GM23338 (cell line): ENCODE measurements around the gene VPS8. TPM values are rescaled to one million over a fixed set of nuclear protein-coding genes. Genes with fewer than 3 reads are reported as not detected.

Experiments
- ATAC-seq: fragments of 200-7000 bp; cut with Tn5 transposase; 3 replicates; pipeline ENCODE4 v1.9.1; 2020
- DNase-seq: peaks from one replicate; pipeline ENCODE4 v3.0.0-alpha.2; 2015; ENCODE audit warnings: low spot score
- H2AFZ ChIP-seq: fragments of 200-600 bp; sonication (generic); 2 replicates; pipeline ENCODE4 v1.8.0; 2016; ENCODE audit warnings: antibody characterized with exemption, mild to moderate bottlenecking, moderate library complexity
- H3F3A ChIP-seq: fragments of 200-600 bp; sonication (generic); replicated peaks from 2 replicates; pipeline ENCODE4 v1.8.0; 2017; ENCODE audit warnings: antibody characterized with exemption, mixed run types, low read depth
- H3K27ac ChIP-seq: fragments of 200-600 bp; sonication (generic); 2 replicates; pipeline ENCODE4 v1.6.1; 2016; ENCODE audit warnings: low read depth
- H3K27me3 ChIP-seq: fragments of 200-600 bp; sonication (generic); 2 replicates; pipeline ENCODE4 v1.8.0; 2016; ENCODE audit warnings: mild to moderate bottlenecking, mixed run types, moderate library complexity; ENCODE audit not compliant: insufficient read depth
- H3K36me3 ChIP-seq: fragments of 200-600 bp; sonication (generic); 2 replicates; pipeline ENCODE4 v1.8.0; 2016; ENCODE audit warnings: mild to moderate bottlenecking; ENCODE audit not compliant: insufficient read depth
- H3K4me1 ChIP-seq: fragments of 200-600 bp; sonication (generic); 2 replicates; pipeline ENCODE4 v1.8.0; 2016; ENCODE audit warnings: mild to moderate bottlenecking, moderate library complexity; ENCODE audit not compliant: insufficient read depth
- H3K4me2 ChIP-seq: fragments of 200-600 bp; sonication (generic); 2 replicates; pipeline ENCODE4 v1.7.1; 2017; ENCODE audit warnings: mixed run types
- H3K4me3 ChIP-seq: fragments of 200-600 bp; sonication (generic); 2 replicates; pipeline ENCODE4 v1.6.1; 2016; ENCODE audit warnings: mixed run types
- H3K79me2 ChIP-seq: fragments of 200-600 bp; sonication (generic); replicated peaks from 2 replicates; pipeline ENCODE4 v1.8.0; 2017; ENCODE audit warnings: mild to moderate bottlenecking; ENCODE audit not compliant: insufficient read depth
- H3K9me2 ChIP-seq: fragments of 200-600 bp; sonication (generic); 2 replicates; pipeline ENCODE4 v1.8.0; 2017; ENCODE audit not compliant: insufficient read depth
- H4K20me1 ChIP-seq: fragments of 200-600 bp; sonication (generic); replicated peaks from 2 replicates; pipeline ENCODE4 v1.8.0; 2017; ENCODE audit warnings: mild to moderate bottlenecking; ENCODE audit not compliant: insufficient read depth
- H3K27ac Mint-ChIP-seq: 2 replicates; pipeline ENCODE4 v1.8.0; 2020; ENCODE audit warnings: inconsistent platforms, mild to moderate bottlenecking, moderate library complexity, mixed read lengths
- H3K27me3 Mint-ChIP-seq: 3 replicates; pipeline ENCODE4 v1.8.0; 2022; ENCODE audit warnings: low read depth, mild to moderate bottlenecking, moderate library complexity, mixed read lengths, inconsistent platforms; ENCODE audit not compliant: insufficient read depth, poor library complexity
- H3K36me3 Mint-ChIP-seq: 3 replicates; pipeline ENCODE4 v1.8.0; 2021; ENCODE audit warnings: low read depth, mild to moderate bottlenecking, inconsistent platforms, moderate library complexity, mixed read lengths
- H3K4me1 Mint-ChIP-seq: 3 replicates; pipeline ENCODE4 v1.8.0; 2020; ENCODE audit warnings: mild to moderate bottlenecking, inconsistent platforms, mixed read lengths
- H3K4me3 Mint-ChIP-seq: 3 replicates; pipeline ENCODE4 v1.8.0; 2021; ENCODE audit warnings: moderate library complexity, mild to moderate bottlenecking, inconsistent platforms, mixed read lengths
- H3K9me3 Mint-ChIP-seq: 3 replicates; pipeline ENCODE4 v1.8.0; 2020; ENCODE audit warnings: moderate library complexity, mild to moderate bottlenecking, inconsistent platforms, mixed read lengths
- CREB1 ChIP-seq: fragments of 250-450 bp; sonication (Bioruptor Pico); IDR thresholded peaks from 2 replicates; pipeline ENCODE4 v1.5.0; 2020; ENCODE audit warnings: low read depth, mild to moderate bottlenecking, moderate library complexity
- CTCF ChIP-seq, 2 experiments: fragments of 200-600 bp in 1 of 2; sonication (generic) in 1 of 2; conservative IDR thresholded peaks; 2 replicates each; pipeline versions ENCODE4 v1.5.1 to v1.6.1; 2016 to 2017; ENCODE audit warnings: antibody characterized with exemption in 2 of 2, low read depth in 2 of 2, mild to moderate bottlenecking in 2 of 2, moderate library complexity in 1 of 2
- JUNB ChIP-seq: IDR thresholded peaks from one replicate; pipeline ENCODE4 v1.6.1; 2016; ENCODE audit warnings: antibody characterized with exemption; ENCODE audit not compliant: unreplicated experiment
- NANOG ChIP-seq: IDR thresholded peaks from 2 replicates; pipeline ENCODE4 v1.6.1; 2016; ENCODE audit warnings: antibody characterized with exemption, borderline replicate concordance
- POLR2AphosphoS5 ChIP-seq: IDR thresholded peaks from 2 replicates; pipeline ENCODE4 v1.6.1; 2016; ENCODE audit warnings: antibody characterized with exemption, low read depth
- ZNF114 ChIP-seq: fragments of 250-450 bp; sonication (Bioruptor Pico); IDR thresholded peaks from 2 replicates; pipeline ENCODE4 v1.5.0; 2020; ENCODE audit warnings: mild to moderate bottlenecking, moderate library complexity
- ZNF331 ChIP-seq: fragments of 250-450 bp; sonication (Bioruptor Pico); IDR thresholded peaks from 2 replicates; pipeline ENCODE4 v1.5.0; 2020; ENCODE audit warnings: low read depth, mild to moderate bottlenecking, moderate library complexity
- ZNF462 ChIP-seq: fragments of 250-450 bp; sonication (Bioruptor Pico); IDR thresholded peaks from 2 replicates; pipeline ENCODE4 v1.5.0; 2020; ENCODE audit warnings: mild to moderate bottlenecking, moderate library complexity
- polyA plus RNA-seq: library from polyadenylated mRNA; unstranded; fragments of >200 nt; fragmentation: Nextera tagmentation; extraction: Ambion mirVana; gene quantifications from 2 replicates; pipeline ENCODE4 v1.2.1, GENCODE V29; 2016
- total RNA-seq: library from RNA; depleted of rRNA; stranded (reverse); fragments of >200 nt; shearing (Covaris generic); gene quantifications from 2 replicates; pipeline ENCODE4 v1.2.3, GENCODE V29; 2014

Gene VPS8
- total and polyA plus RNA-seq, 2 experiments from 2014 or later = 17.3 to 45.5 TPM

DNA sequence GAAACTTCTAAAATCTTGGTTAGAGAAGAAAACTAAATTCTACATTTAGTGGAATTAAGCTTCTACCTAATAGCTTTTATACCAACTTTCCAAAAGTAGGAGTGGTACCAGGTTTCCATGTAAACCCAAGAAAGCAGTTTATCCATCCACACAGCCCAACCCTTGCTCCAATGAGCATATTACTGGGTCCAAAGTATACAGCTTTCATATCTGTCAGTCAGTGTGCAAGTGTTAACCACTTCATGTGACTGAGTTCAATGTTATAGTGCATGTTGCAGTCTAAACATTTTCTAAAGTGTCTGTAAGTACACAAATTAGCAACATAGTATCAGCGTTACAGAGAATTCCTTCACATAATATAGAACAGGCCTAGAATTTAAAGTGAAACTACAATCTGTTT, 267.7 kb downstream of the VPS8 start (continued):
- no peak for TF ChIP-seq ZNF462 (CRISPR knock-in tag)

GRCh38 chr3:185081521-185081920, 269.6 kb downstream of the VPS8 start:
- Histone ChIP-seq H3K9me2 (no peaks in the 10 kb centered on the region), H2AFZ (no peak overlapping the region), H3K27ac (no peak overlapping the region), H3K4me2 (no peak overlapping the region), H3K4me3 (no peak overlapping the region), H3K4me1 (0 out of 2 replicates have a peak, but pooled peaks cover 6% of the 10 kb centered on the region), H3K36me3 (no peaks in the 10 kb centered on the region), H4K20me1 (no peaks in the 10 kb centered on the region), H3K27me3 (no peaks in the 10 kb centered on the region), H3K79me2 (no peaks in the 10 kb centered on the region), H3F3A (no peaks in the 10 kb centered on the region)
- DNase-seq = no peak
- Mint-ChIP-seq H3K27me3 (peaks cover 4% of the 10 kb centered on the region), H3K4me3 (no peak overlapping the region), H3K4me1 (peaks cover 11% of the 10 kb centered on the region; the same call in 2 of the 3 replicates), H3K27ac (no peak overlapping the region), H3K9me3 (no peaks in the 10 kb centered on the region), H3K36me3 (no peaks in the 10 kb centered on the region)
- ATAC-seq = no peak
- TF ChIP-seq ZNF114 (no peak), CTCF (conservative IDR thresholded peaks at IDR 0.05; ENCODE audit: low read depth in 2 of 2) (no peak), ZNF331 (CRISPR knock-in tag) (no peak), POLR2AphosphoS5 (no peak), ZNF462 (CRISPR knock-in tag) (no peak), CREB1 (CRISPR knock-in tag) (no peak), NANOG (no peak), JUNB (no peak)
